Left lobe of liver (tissue), 2 donors: Measurements from ENCODE around the gene B4GALT2. TPM values are rescaled to one million over a fixed set of nuclear protein-coding genes. Genes with fewer than 3 reads are reported as not detected.

Experiments used
- ATAC-seq: fragments of 200-7000 bp; cut with Tn5 transposase; one replicate; pipeline ENCODE4 v1.9.1; 2020; ENCODE audit warnings: mild to moderate bottlenecking, moderate library complexity
- DNase-seq: peaks from one replicate; pipeline ENCODE4 v3.0.0-alpha.2; 2020; ENCODE audit warnings: low spot score
- total RNA-seq: library from RNA; stranded (reverse); gene quantifications from one replicate; pipeline ENCODE4 v1.2.1, GENCODE V29; 2021
- donor health status: DM: no; HTN: no; CAD: no; lungs with moderate emphysema.
- donor health status: DM: no; HTN: yes; CAD: no.

Gene B4GALT2
- total RNA-seq, 1 donor from 2014 or later, result 20.6 TPM

- DNase-seq, result no peak
- ATAC-seq, result no peak
Observed at GRCh38 chr1:43983253-43983899, 4.4 kb downstream of the B4GALT2 start.

GRCh38 chr1:43984855-43985254 lies 5.8 kb downstream of the B4GALT2 start:
- ATAC-seq, result no peak
- DNase-seq, result no peak

- ATAC-seq, result no peak
- DNase-seq, result no peak
Observed at GRCh38 chr1:43985984-43986595, 7.1 kb downstream of the B4GALT2 start.

- no peak for DNase-seq
- no peak for ATAC-seq
Observed at GRCh38 chr1:43986712-43987111, 7.7 kb downstream of the B4GALT2 start.

GRCh38 chr1:43987159-43987902 lies 8.3 kb downstream of the B4GALT2 start:
- ATAC-seq (no peak), DNase-seq (no peak)

- DNase-seq (no peak), ATAC-seq (no peak)
Observed at GRCh38 chr1:43990271-43991199, 11.5 kb downstream of the B4GALT2 start.

- DNase-seq, result no peak
- ATAC-seq, result no peak
Observed at GRCh38 chr1:43991200-43991475, 12.1 kb downstream of the B4GALT2 start.

- DNase-seq (peak; percentile 94), ATAC-seq (peak; percentile 91)
Observed at GRCh38 chr1:43991476-43992231, 12.6 kb downstream of the B4GALT2 start, which contains the start of gene CCDC24. Gene CCDC24 (plus strand): TSS chr1:43991599. CDS start chr1:43991879, 280 bp downstream.

- DNase-seq (no peak), ATAC-seq (no peak)
Observed at GRCh38 chr1:43992232-43992995, 13.4 kb downstream of the B4GALT2 start.

- DNase-seq (no peak), ATAC-seq (no peak)
Observed at GRCh38 chr1:43993206-43993914, 14.3 kb downstream of the B4GALT2 start.

GRCh38 chr1:43994071-43994470 lies 15.1 kb downstream of the B4GALT2 start:
- DNase-seq (no peak), ATAC-seq (no peak)

GRCh38 chr1:43994794-43995790 lies 16.1 kb downstream of the B4GALT2 start:
- no peak for ATAC-seq
- DNase-seq, result no peak

GRCh38 chr1:43995984-43996732 lies 17.1 kb downstream of the B4GALT2 start:
- no peak for ATAC-seq
- DNase-seq, result no peak

- no peak for ATAC-seq
- no peak for DNase-seq
Observed at GRCh38 chr1:43996733-43997115, 17.7 kb downstream of the B4GALT2 start.

- ATAC-seq (peak; percentile 10), DNase-seq (no peak)
Observed at GRCh38 chr1:43997295-43997999, 18.4 kb downstream of the B4GALT2 start.

GRCh38 chr1:43998000-43998378 lies 19.0 kb downstream of the B4GALT2 start:
- ATAC-seq (no peak), DNase-seq (no peak)

- no peak for ATAC-seq
- no peak for DNase-seq
Observed at GRCh38 chr1:43999455-43999854, 20.4 kb downstream of the B4GALT2 start.
